ENCODE results near the gene TAF15. TPM values are rescaled to one million over a fixed set of nuclear protein-coding genes. Genes with fewer than 3 reads are reported as not detected.

The TAF15 gene
- total RNA-seq, 4 donors from 2014 or later: 52.0 to 149 (median 58.8) TPM

DNA sequence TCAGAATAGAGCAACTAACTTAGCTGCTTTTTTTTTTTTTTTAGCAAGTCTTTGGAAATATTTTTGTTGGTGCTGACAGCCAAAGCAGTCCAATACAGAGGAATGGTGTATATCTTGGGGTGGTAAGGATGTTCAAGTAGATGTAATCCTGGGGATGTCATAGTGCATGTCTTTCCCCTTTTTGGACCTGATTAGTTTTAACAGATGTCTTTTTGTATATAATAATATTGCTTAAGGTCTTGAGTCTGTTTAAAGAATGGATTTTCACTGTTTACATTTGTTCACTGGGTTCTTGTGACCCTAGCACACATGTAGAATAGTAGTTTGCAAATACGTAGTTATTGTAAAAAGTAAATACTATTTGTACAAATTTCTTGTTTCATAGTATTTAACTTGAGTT is 7.9 kb downstream of the TAF15 start:
- no peak overlapping the region for H3K4me3 ChIP-seq
- TF ChIP-seq EP300 (IDR thresholded peaks at IDR 0.05) (no peak), POLR2AphosphoS5 (IDR thresholded peaks at IDR 0.05) (no peak), CTCF (IDR thresholded peaks at IDR 0.05) (no peak), POLR2A (IDR thresholded peaks at IDR 0.05) (no peak)
- H3K4me1 ChIP-seq: peaks cover 14% of the 10 kb centered on the region
- peaks cover 35% of the 10 kb centered on the region for H3K36me3 ChIP-seq
- H3K9me3 ChIP-seq: no peaks in the 10 kb centered on the region
- no peak overlapping the region for H3K27ac ChIP-seq
- no peaks in the 10 kb centered on the region for H3K27me3 ChIP-seq
- WGBS: 94% methylated on average over 1 of the region's 1 CpG
- DNase-seq (ENCODE audit: low spot score in 2 of 2): no peak

DNA sequence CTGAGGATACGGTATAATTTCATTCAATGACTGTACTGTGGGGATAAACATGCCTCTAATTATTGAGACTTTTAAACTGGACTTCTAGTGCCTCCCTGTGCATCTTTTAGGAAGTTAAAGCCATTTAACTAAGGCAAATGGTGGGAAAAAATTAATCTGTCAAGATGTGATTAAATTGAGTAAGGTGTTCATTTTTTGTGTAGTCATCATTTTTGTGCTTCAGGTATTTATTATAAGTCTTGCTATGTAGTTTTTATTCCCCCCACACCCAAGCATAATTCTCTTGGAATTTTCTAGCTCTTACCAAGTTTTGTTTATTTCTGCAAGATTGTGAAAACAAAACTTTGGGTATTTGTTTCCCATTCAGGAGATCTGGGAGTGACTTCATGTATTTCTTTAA is 10.2 kb downstream of the TAF15 start:
- H3K27me3 ChIP-seq: no peaks in the 10 kb centered on the region
- no peak for DNase-seq (ENCODE audit: low spot score in 2 of 2)
- WGBS: 47% methylated on average over 1 of the region's 1 CpG
- peaks cover 55% of the 10 kb centered on the region for H3K36me3 ChIP-seq
- H3K4me1 ChIP-seq: peaks cover 8% of the 10 kb centered on the region
- no peaks in the 10 kb centered on the region for H3K9me3 ChIP-seq
- no peak overlapping the region for H3K27ac ChIP-seq
- H3K4me3 ChIP-seq: no peak overlapping the region
- no peak for TF ChIP-seq POLR2A (IDR thresholded peaks at IDR 0.05)

GRCh38 chr17:35821308-35821707 is 12.0 kb downstream of the TAF15 start:
- Histone ChIP-seq H3K9me3 (no peaks in the 10 kb centered on the region), H3K27me3 (no peaks in the 10 kb centered on the region), H3K27ac (no peak overlapping the region), H3K4me3 (no peak overlapping the region), H3K4me1 (no peaks in the 10 kb centered on the region), H3K36me3 (peaks cover 68% of the 10 kb centered on the region)
- WGBS: 93% methylated on average over 2 of the region's 2 CpGs
- TF ChIP-seq EP300 (IDR thresholded peaks at IDR 0.05): no peak
- TF ChIP-seq CTCF (IDR thresholded peaks at IDR 0.05): no peak
- no peak for DNase-seq (ENCODE audit: low spot score in 2 of 2)

- H3K4me1 ChIP-seq: no peaks in the 10 kb centered on the region
- H3K9me3 ChIP-seq: no peaks in the 10 kb centered on the region
- TF ChIP-seq CTCF (IDR thresholded peaks at IDR 0.05) (no peak), POLR2AphosphoS5 (IDR thresholded peaks at IDR 0.05) (no peak), POLR2A (IDR thresholded peaks at IDR 0.05) (no peak), EP300 (IDR thresholded peaks at IDR 0.05) (no peak)
- no peak overlapping the region for H3K27ac ChIP-seq
- WGBS: 89% methylated on average over 1 of the region's 1 CpG
- H3K36me3 ChIP-seq: peaks cover 73% of the 10 kb centered on the region
- no peak overlapping the region for H3K4me3 ChIP-seq
- no peak for DNase-seq (ENCODE audit: low spot score in 2 of 2)
- no peaks in the 10 kb centered on the region for H3K27me3 ChIP-seq
Measured at GRCh38 chr17:35825206-35825605, 15.9 kb downstream of the TAF15 start.

DNA sequence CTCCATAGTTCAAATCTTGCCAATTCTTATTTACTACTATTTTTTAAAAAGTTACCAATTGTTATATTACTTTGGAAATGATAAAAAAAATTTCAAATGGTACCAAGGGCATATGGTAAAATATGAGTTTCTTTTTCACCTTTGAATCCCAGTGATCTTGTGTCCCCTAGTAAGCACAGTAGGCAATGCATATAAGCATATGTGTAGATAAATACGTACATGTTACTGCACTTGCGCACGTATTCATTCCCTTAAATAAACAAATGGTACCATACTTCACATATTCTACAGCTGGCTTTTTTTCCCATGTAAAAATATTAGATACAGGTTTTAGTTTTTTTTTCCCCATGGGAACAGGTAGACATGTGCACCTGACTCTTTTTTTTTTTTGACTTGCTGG is 31.8 kb downstream of the TAF15 start:
- no peak overlapping the region for H3K4me3 ChIP-seq
- TF ChIP-seq POLR2A (IDR thresholded peaks at IDR 0.05): no peak
- TF ChIP-seq POLR2AphosphoS5 (IDR thresholded peaks at IDR 0.05): no peak
- no peak for TF ChIP-seq EP300 (IDR thresholded peaks at IDR 0.05)
- TF ChIP-seq CTCF (IDR thresholded peaks at IDR 0.05): no peak
- no peak overlapping the region for H3K27ac ChIP-seq
- 98% methylated on average over 3 of the region's 3 CpGs for WGBS
- H3K9me3 ChIP-seq: no peaks in the 10 kb centered on the region
- H3K4me1 ChIP-seq: no peaks in the 10 kb centered on the region
- H3K27me3 ChIP-seq: no peaks in the 10 kb centered on the region
- peaks cover 99% of the 10 kb centered on the region for H3K36me3 ChIP-seq
- no peak for DNase-seq (ENCODE audit: low spot score in 2 of 2)

GRCh38 chr17:35841505-35841904 is 32.2 kb downstream of the TAF15 start:
- H3K9me3 ChIP-seq: no peaks in the 10 kb centered on the region
- 85% methylated on average over 4 of the region's 4 CpGs for WGBS
- DNase-seq (ENCODE audit: low spot score in 2 of 2): no peak
- H3K27me3 ChIP-seq: no peaks in the 10 kb centered on the region
- H3K4me1 ChIP-seq: no peaks in the 10 kb centered on the region
- H3K4me3 ChIP-seq: no peak overlapping the region
- no peak overlapping the region for H3K27ac ChIP-seq
- no peak for TF ChIP-seq EP300 (IDR thresholded peaks at IDR 0.05)
- TF ChIP-seq CTCF (IDR thresholded peaks at IDR 0.05): no peak
- TF ChIP-seq POLR2A (IDR thresholded peaks at IDR 0.05): no peak
- TF ChIP-seq POLR2AphosphoS5 (IDR thresholded peaks at IDR 0.05): no peak
- H3K36me3 ChIP-seq: peaks cover 99% of the 10 kb centered on the region
